Measurements from ENCODE around the gene UFC1. TPM values are rescaled to one million over a fixed set of nuclear protein-coding genes. Genes with fewer than 3 reads are reported as not detected.

The UFC1 gene
- total RNA-seq, 4 donors from 2014 or later, result 60.5 to 83.7 (median 72.8) TPM

GRCh38 chr1:161207173-161207572 is 53.4 kb downstream of the UFC1 start:
- H3K27ac ChIP-seq, result peak overlapping the region; percentile 34 to 96 (median 82)
- WGBS, 2 donors (ENCODE audit: low coverage in 1 of 2), result 49% methylated on average over 6 of the region's 8 CpGs; no CpG with 5 or more reads in 1 of the 2 donors
- H3K4me3 ChIP-seq, result no peak overlapping the region
- peaks cover 0 to 81% of the 10 kb centered on the region in 2 donors for H3K36me3 ChIP-seq
- H3K27me3 ChIP-seq, result no peaks in the 10 kb centered on the region
- ATAC-seq, result peak; percentile 88
- peak in 1 of 2 donors; percentile 26 for TF ChIP-seq POLR2A (IDR thresholded peaks at IDR 0.05)
- TF ChIP-seq CTCF (IDR thresholded peaks at IDR 0.05), result no peak
- peak; percentile 88 for TF ChIP-seq POLR2AphosphoS5 (IDR thresholded peaks at IDR 0.05)
- peak; percentile 64 for TF ChIP-seq EP300 (IDR thresholded peaks at IDR 0.05)
- H3K9me3 ChIP-seq, result no peaks in the 10 kb centered on the region
- H3K4me1 ChIP-seq, result peaks cover 0 to 83% (median 17%) of the 10 kb centered on the region in 3 donors

Small RNAs within 50 kb of the gene (small RNA-seq; reads per million reads assigned to genes)
- gene RF01225, result 0 reads per million in 4 donors

Other genes with a start within 250 kb of the UFC1 start
- not detected for gene ITLN2, start 199.2 kb upstream of the UFC1 start, total RNA-seq
- gene F11R, start 132.8 kb upstream of the UFC1 start, total RNA-seq, result 10 to 100 TPM in 1 of 4 donors, 1 to 10 TPM in 3; 4.5 to 28.2 (median 9.9) TPM
- gene TSTD1, start 115.0 kb upstream of the UFC1 start, total RNA-seq, result 10 to 100 TPM; 18.1 to 52.1 (median 29.4) TPM
- 10 to 100 TPM; 50.9 to 79.4 (median 60.5) TPM for gene USF1, start 108.0 kb upstream of the UFC1 start, total RNA-seq
- 10 to 100 TPM in 1 of 4 donors, 1 to 10 TPM in 3; 1.9 to 11.6 (median 4.4) TPM for gene ARHGAP30, start 84.1 kb upstream of the UFC1 start, total RNA-seq
- 1 to 10 TPM in 1 of 4 donors, under 1 TPM in 1, not detected in 2; 0.27 to 1.9 TPM for gene NECTIN4, start 64.4 kb upstream of the UFC1 start, total RNA-seq
- gene KLHDC9, start 55.6 kb upstream of the UFC1 start, total RNA-seq, result 10 to 100 TPM in 2 of 4 donors, 1 to 10 TPM in 2; 3.5 to 22.6 (median 8.6) TPM
- gene PFDN2, start 35.9 kb upstream of the UFC1 start, total RNA-seq, result 10 to 100 TPM; 26.2 to 40.8 (median 31.4) TPM
- 10 to 100 TPM; 30.4 to 61.9 (median 32.8) TPM for gene NIT1, start 35.9 kb upstream of the UFC1 start, total RNA-seq
- 10 to 100 TPM; 34.2 to 54.4 (median 41.7) TPM for gene DEDD, start 21.3 kb upstream of the UFC1 start, total RNA-seq
- gene USP21, start 5.5 kb downstream of the UFC1 start, total RNA-seq, result 10 to 100 TPM in 3 of 4 donors, 1 to 10 TPM in 1; 10.0 to 27.6 (median 14.7) TPM
- gene PPOX, start 12.4 kb downstream of the UFC1 start, total RNA-seq, result 10 to 100 TPM; 10.5 to 27.4 (median 17.6) TPM
- 10 to 100 TPM; 14.8 to 26.4 (median 19.5) TPM for gene B4GALT3, start 23.5 kb downstream of the UFC1 start, total RNA-seq
- 10 to 100 TPM in 1 of 4 donors, 1 to 10 TPM in 3; 3.7 to 60.6 (median 6.7) TPM for gene ADAMTS4, start 45.1 kb downstream of the UFC1 start, total RNA-seq
- gene NDUFS2, start 48.4 kb downstream of the UFC1 start, total RNA-seq, result 100 to 1,000 TPM in 2 of 4 donors, 10 to 100 TPM in 2; 93.4 to 121 (median 100) TPM
- 10 to 100 TPM in 3 of 4 donors, 1 to 10 TPM in 1; 6.4 to 74.6 (median 52.0) TPM for gene FCER1G, start 61.3 kb downstream of the UFC1 start, total RNA-seq
- not detected for gene APOA2, start 69.7 kb downstream of the UFC1 start, total RNA-seq
- gene TOMM40L, start 72.1 kb downstream of the UFC1 start, total RNA-seq, result 10 to 100 TPM in 3 of 4 donors, 1 to 10 TPM in 1; 9.3 to 24.3 (median 14.0) TPM
- gene NR1I3, start 84.2 kb downstream of the UFC1 start, total RNA-seq, result not detected
- gene PCP4L1, start 104.8 kb downstream of the UFC1 start, total RNA-seq, result 10 to 100 TPM in 1 of 4 donors, 1 to 10 TPM in 3; 1.6 to 13.8 (median 5.7) TPM
- 10 to 100 TPM in 2 of 4 donors, 1 to 10 TPM in 2; 5.3 to 18.7 (median 9.4) TPM for gene MPZ, start 156.0 kb downstream of the UFC1 start, total RNA-seq
- gene SDHC, start 160.4 kb downstream of the UFC1 start, total RNA-seq, result 10 to 100 TPM in 3 of 4 donors, 1 to 10 TPM in 1; 7.5 to 59.1 (median 37.2) TPM
- gene CFAP126, start 213.9 kb downstream of the UFC1 start, total RNA-seq, result not detected

Data from gastroesophageal sphincter (tissue), 4 donors.